ENCODE measurements around the gene C12orf76.

GRCh38 chr12:109995361-109995685, 53.0 kb downstream of the C12orf76 start:
- TF ChIP-seq CTCF (IDR thresholded peaks at IDR 0.05; ENCODE audit: poor library complexity, severe bottlenecking) = no peak
- no peak for TF ChIP-seq EZH2 (IDR thresholded peaks at IDR 0.05; ENCODE audit: borderline replicate concordance, insufficient read depth, low read length, poor library complexity, severe bottlenecking)
- no peak for TF ChIP-seq POLR2AphosphoS5 (IDR thresholded peaks at IDR 0.05)
- no peak for TF ChIP-seq MXI1 (conservative IDR thresholded peaks at IDR 0.05; ENCODE audit: poor library complexity, severe bottlenecking)
- no peak for TF ChIP-seq REST (IDR thresholded peaks at IDR 0.05; ENCODE audit: borderline replicate concordance)

Measured in neural cell (in vitro differentiated cells).